ENCODE results near the gene TTI1.
"Not testable (repeated sequence)": the region's sequence is repeated elsewhere in the genome, so short reads cannot be mapped to it uniquely, and the experiment has no call there.

Gene TTI1

DNA sequence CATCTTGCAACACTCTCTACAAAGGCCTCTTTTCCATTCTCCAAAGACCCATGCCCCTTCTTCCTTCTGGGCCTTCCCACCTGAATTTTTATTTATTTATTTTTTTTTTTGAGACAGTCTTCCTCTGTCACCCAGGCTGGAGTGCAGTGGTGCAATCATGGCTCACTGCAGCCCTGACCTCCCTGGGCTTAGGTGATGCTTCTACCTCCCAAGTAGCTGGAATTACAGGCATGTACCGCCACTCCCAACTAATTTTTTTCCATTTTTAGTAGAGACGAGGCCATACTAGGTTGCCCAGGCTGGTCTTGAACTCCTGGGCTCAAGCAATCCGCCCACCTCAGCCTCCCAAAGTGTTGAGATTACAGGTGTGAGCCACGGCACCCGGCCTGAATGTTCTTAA, 23.8 kb downstream of the TTI1 start:
- not testable (repeated sequence) for DNase-seq (ENCODE audit: low read depth)

DNA sequence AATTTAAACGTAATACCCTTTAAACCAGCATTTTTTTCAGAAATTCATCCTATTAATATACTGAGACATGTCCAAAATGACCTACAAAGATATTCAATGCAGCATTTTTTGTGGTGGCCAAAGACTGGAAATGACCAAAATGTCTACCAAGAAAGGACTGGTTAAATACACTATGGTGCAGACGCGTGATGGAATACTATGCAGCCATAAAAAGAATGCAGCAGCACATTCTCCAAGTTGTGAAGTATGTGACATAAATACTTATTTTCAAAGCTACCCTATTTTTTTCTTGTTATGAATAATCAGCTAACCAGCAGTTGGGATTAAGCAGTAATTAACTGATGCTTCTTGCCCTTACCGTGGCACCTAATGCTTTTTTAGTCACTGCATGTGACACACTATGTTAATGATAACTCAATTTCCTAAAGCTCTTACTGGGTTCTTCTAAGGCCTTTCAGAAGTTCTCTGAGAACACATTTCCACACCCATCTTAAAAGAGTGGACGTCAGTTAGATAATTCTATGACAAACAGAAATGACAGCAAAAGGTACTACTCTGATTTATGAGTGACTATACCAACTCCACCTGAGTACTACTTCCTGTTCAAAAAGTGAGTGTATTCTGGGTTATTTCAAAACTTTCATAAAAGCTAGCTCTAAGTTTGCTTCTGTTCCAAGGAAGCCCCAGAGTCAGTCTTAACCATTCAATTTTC, 24.9 kb downstream of the TTI1 start:
- no peak for DNase-seq (ENCODE audit: low read depth)

DNA sequence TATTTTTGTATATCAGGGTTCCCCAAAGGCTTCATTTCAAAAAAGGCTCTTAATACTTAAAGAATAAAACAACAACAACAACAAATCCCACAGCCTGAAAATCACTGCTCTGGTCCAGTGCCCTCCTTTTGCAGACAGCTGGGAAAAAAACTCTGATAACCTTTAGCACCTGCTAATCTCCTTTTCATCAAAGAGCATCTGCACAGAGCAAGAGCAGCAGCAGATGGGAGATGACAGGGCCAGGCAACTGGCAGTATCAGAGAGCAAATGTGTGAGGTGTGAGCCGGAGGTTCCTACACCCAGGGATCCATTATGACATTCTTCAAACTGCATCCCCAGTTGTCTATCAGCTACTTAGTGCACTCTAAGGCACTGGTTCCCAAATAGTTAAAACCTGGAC, 25.7 kb downstream of the TTI1 start:
- no peak for DNase-seq (ENCODE audit: low read depth)

DNA sequence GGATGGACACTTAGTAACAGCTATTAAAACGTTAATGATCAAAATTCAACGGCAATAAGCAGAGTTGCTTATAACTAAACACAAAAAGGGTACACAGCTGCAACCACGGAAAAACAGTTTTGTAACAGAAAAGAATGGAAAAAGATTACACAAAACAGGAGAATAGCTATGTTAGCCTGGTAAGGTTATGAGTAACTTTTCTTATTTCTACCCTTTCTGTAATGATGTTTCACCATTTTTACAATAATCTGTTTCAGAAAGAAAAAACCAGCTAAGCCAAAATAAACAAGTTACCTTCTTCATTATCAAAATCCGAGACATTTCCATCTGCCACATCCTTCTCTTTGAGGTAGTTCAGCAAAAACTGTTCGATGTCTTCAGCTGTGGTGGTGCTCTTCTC, 27.4 kb downstream of the TTI1 start:
- DNase-seq (ENCODE audit: low read depth): no peak

DNA sequence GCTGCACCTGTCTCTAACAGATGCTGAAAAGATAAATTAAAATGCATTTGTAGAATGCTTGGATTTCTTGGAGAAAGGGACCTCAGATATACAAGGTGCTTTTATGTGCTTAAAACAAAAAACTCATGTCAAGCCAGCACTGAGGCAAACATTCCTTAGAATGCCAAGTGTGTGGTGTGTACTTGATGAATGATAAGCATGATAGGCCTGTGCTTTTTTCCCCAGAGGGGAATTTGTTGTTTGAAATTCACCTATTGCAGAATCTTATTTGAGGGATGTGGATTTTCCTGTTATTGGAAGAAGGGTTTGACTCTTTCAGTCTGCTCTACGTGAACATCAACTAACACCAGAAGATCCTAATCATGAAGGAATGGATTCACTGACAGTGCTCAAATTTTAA, 28.8 kb downstream of the TTI1 start:
- no peak for DNase-seq (ENCODE audit: low read depth)

DNA sequence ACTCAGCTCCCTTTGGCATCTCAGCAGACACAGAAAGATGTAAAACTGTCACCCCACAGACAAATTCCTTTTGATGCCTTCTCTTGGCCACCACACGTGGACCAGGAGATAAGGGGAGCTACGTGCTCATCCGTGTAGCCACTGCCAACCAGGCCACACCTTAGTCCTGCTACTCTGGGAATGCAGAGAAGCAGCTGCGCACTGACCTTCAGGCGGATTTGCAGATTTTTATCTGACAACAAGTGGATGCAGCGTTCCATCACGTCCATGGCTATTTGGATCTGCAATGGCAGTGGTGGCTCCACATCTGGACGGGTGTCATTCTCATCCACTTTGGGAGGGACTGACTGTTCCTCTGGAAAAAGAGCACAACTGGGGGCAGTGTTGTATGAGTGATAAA, 30.8 kb downstream of the TTI1 start:
- DNase-seq (ENCODE audit: low read depth): no peak

DNA sequence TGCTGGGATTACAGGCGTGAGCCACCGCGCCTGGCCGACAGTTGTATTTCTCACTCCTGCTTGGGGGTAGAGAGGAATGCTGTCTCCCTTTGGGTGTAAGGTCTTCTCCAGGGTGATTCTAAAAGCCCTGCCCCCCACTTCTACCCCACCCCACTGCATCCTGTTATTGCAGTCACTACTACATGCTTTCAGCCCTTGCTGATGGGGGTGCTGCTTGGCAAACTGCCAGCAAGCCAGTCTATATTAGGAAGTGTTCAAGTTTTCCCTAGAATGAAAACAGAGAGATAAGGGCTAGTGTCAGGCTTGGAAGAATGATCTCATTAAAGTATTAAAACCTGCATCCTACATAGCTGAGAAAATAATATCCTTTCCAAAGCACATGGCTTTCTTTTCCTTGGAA, 31.3 kb downstream of the TTI1 start:
- DNase-seq (ENCODE audit: low read depth): no peak

DNA sequence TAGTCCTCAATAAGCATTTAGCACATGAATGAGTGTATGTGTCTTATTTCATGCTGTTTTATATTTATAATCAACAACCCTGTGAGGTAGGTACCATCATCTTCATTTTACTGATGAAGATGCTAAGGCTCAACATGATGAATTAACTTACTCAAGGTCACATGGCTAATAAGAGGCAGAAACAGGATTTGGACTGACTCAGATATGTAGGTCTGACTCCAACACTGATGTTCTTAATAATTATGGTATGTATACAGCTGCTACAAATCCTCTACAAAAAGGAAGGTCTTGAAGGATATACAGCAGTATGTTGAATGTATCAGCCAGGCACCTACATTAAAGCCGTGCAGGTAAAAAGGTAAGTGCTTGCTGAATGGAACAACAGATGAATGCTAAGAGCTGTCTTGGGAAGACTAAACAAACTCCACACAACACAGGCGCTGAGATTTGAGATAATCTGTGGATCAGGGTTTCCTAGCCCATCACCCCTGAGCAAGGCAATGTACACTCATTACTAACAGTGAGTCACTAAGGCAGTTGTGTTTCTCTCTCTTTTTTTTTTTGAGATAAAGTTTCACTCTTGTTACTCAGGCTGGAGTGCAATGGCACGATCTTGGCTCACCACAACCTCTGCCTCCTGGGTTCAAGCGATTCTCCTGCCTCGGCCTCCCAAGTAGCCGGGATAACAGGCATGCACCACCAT, 31.9 kb downstream of the TTI1 start:
- no peak for DNase-seq (ENCODE audit: low read depth)

DNA sequence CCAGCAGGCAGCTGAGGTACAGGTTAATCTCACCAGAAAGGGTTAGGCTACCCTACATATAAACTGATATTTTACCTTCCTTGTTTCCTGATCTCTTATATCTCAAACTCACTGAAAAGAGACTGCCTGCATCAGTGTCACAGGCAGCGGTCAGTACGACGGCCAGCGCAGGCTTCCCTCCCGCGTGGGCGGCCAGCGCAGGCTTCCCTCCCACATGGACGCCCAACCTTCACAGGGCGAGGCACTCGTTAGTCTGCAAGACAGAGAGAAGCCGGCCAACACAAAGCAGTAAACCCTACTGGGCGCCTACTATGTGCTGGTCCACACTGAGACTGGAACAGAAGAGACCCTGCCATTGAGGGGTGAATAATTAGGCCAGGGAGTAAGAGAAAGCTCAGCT, 33.0 kb downstream of the TTI1 start:
- DNase-seq (ENCODE audit: low read depth): no peak

DNA sequence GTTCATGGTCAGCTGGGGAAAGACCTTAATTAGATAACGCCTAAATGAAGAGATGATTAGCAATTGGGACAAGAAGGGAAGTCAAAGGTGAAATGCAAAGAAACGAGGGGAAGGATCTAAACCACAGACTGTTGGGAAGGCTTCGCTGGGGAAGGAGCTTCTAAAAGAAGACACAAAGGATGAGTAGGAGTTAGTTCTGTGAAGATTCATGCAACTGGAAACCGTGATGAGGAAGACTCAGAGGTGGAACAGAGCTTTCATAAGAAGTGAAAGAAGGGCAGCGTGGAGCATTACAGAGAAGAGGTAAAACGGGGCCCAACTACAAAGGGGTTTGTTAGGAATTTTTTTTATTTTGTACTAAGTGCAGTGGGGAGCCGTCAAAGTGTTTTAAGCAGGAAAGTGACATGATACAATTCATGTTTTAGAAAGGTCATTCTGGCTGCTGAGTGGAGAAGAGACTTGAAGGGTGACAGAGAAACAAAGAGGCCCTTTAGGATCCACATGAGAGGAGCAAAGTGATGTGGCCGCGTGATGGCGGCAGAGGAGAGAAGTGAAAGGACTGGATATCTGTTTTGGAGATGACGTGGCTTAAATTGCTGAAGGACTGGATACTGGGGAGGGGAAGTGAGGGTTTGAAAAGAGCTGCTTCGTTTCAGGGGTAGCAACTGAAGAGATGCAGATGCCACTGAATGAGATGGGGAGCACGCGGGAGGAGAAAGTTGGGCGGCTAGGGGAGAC, 33.6 kb downstream of the TTI1 start:
- no peak for DNase-seq (ENCODE audit: low read depth)

DNA sequence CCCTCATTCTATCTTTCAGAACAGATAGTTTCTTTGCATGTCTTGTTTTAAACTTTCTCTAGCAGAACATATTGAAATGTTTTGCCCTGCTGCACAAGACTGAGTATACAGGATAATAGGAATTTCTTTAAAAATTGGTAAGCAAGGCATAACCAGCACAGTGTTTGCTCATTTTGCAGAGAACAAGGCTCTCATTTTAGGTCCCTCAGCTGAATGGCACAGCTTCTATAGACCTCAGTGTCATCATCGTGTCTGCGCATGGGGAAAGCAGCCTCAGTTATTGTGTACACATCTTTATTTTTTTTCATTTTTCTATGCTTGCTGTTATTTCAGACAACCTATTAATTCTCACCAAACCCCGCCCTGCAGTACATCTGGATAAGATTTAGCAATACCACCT, 35.7 kb downstream of the TTI1 start:
- DNase-seq (ENCODE audit: low read depth): no peak

DNA sequence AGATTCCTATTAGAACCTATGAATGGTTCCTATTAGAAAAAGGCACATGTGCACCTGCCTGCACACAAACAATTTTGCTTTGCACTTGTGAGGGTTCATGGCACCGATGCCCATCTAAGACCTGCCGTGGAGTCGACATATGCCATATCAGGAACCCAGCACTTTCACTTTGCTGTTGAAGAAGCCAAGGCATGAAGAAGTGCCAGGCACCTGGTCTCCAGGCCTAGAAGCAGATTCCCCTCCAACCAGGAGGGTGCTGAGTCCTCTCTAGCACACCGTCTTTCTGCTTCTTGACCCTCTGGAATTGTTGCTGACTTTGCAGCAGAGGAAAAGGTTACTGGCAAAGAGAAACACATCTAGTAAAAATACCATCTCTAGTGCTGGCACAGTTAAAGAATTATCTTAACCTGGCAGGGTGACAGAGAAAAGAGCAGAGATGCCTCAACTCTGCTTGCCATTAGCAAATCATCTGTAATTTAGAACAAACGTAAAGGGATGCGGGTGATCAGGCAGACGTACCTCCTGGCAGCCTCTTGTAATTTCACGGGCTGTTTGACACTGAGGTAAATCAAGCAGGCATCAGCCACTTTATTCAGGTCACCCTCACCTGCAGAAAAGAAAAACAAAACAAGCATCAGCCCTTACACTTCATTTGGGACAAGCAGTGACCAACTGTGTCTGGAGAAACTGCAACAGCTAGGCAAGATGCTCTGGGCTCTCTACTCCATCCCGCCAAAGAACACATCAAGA, 37.2 kb downstream of the TTI1 start:
- DNase-seq (ENCODE audit: low read depth): no peak

DNA sequence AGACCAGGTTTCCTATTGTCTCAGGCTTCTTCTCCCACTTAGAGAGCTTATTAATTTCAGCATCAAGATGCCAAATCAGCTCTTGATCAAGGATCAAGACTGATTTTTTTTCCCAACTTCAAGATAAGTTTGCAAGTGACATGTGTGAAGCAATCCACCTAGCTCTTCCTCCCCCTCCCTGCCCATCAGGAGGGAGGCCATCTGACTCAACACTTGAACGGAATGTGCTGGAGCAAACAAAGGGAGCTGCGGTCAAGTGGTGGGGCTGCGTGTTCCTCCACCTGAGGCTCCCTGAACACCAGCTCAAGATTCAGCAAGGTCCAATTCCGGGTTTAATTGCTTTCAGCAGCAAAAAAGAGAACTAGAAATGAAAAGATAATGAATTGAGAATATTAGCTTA, 38.7 kb downstream of the TTI1 start:
- no peak for DNase-seq (ENCODE audit: low read depth)

DNA sequence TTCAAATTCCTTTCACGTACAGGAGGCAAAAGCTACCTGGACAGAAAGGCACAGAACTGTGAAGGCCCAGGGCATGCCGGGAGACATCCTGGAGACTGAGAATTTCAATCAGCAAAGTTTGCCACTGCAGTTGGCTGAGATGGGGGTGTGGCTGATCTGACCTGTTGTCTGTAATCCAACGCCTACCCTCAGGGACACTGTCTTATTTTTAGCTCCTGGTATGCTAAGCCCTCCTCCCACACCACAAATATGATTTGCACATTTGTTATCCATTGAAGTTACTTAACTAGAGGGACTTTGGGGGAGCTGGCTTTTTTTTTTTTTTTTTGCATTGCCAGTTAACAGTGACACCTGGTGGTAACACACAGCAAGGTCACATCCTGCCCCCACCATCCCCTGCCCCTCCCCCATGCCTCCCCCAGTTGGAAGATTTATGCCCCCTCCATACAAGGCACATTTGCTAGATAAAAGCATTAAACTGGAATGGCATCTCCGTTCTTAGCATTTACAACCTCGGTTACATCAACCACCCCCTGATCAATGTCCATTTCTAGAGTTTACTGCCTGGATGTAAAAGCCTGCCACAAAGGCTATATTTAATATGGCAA, 40.4 kb downstream of the TTI1 start:
- DNase-seq (ENCODE audit: low read depth): no peak

DNA sequence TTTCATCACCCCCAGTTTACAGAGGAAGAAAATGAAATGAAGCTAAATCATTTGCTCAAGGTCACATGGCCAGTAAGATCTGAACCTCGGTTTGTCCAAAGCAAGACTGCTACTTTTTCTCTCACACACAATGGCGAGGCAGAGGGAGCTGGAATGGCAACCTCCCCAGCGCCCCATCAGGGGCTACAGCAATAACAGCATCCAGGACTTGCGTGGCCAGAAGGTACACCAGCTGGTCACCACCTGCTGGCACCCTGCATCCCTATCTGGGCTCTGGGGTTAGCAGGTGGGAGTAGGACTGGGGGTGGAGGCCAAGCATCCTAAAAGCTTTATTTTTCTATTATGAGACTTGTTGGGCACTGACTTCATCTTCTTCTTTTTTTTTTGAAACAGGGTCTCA, 41.3 kb downstream of the TTI1 start:
- no peak for DNase-seq (ENCODE audit: low read depth)

DNA sequence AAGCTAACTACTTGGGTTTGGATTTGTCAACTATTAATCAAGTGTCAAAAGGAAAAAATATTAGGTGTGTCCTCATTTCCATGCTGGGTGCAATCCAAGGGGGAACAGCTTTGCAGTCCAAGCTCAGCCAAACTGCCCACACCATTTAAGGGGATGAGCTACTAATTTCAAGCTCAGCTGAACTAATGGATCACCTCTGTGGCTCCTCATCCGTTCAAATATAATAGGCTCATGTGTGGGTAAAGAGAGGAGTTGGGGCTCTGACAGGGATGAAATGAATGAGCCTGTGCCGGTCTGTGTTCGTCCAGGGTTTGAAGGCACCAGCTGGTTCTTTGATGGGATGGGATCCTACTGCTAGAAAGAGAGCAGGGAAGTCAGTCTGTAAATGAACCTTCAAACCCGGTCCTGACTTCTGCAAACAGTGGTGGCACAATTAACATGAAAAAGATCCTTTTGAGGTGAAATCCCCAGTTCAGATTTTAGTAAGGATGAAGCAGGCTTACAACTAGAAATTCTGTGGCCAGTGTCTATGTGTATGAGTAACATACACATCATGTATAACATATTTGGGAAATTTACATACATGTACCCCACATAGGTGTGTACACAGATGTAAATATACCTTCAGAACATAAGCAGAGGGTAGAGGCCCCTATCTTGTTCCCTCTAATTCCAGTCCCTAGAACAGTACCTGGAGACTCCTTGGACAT, 41.9 kb downstream of the TTI1 start:
- no peak for DNase-seq (ENCODE audit: low read depth)

DNA sequence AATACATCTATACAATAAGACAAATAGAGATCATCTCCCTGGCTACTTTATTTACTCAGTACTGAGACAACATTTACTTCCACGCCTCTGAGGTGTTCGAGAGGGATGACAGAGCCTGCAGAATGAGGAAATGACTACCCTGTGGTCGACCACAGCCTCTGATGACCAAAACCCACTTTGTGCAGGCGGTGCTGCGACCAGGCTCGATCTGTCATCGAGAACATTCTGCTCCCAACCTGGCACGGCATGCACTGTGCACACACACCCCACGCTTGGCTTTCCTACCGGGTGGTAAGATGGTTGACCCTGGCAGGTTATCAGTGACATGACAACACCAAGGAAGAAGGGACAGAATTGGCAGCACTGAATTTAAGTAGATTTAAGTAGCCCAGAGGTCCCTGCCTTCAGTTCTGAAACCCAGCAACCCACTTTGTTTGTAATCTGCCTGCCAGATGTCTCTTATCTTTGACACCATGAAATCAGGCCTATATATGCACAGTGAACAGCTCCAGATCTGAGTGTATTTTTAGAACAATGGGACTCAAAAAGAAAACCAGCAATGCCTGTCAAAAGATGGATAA, 42.6 kb downstream of the TTI1 start:
- DNase-seq (ENCODE audit: low read depth): no peak

DNA sequence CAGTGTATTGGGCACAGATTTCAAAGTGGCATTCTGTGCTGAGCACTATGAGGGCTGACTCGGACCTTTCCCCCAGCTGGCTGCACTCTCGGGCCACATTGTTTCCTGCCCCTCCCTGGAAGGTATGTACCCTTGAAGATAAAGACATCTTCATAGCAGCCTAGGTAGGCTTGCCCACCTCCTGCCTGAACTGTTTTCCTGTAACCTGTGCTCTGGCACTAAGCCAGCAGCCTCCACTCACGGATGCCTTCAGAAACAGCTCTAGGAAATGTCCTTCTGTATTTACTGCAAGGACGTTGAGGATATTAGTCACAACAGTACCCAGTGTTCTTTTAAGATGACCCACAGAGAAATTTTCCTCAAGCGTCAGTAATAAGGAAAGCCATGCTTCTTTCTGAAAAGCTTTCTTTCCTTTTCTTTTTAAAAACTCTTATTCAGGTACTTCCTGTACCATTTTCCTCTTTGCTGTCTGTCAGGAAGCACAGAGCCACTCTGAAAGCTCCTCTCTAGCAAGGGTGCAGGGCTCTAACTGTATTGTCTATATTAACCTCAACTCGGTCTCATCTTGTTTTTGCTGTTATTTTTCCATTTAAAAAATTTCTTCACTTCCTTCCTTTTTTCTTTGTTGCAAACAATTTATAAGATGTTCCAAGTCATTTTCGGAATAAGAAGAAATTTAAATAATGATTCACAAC, 43.5 kb downstream of the TTI1 start:
- DNase-seq (ENCODE audit: low read depth): no peak

DNA sequence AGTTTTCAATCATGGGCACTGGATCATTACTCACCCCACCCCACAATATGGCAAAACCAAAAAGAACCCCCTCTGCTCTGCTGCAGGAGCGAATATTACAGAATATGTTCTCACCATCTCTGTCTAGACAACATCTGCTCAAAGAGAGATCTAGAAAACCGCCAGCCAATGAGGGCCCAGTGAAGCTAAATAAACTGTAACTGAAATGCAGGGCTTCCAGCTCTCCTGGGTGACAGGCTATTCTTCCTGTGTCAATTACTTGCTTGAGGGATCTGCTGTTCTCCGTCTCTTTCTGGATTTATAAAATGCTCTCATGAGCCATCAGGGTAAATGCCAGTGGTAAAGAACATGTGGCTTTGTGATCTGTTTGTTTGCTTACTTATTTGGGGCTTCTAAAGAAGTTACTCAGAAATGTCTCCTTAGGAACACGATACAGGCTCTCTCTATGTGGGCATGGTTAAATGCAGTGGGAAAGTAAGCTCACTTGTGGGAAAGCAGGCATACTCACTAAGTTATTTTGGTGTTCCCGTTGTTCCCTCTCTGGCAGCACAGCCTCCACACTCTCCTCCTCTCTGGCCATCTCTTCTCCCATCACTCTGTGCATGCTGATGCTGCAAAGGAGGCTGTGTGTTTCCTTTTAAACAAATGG, 44.8 kb downstream of the TTI1 start:
- no peak for DNase-seq (ENCODE audit: low read depth)

Measured in CMK (cell line).